H1 (cell line): ENCODE data around the gene RTN4. TPM values are rescaled to one million over a fixed set of nuclear protein-coding genes. Genes with fewer than 3 reads are reported as not detected.

Experiments used
- CTCF ChIA-PET: fragments of 300-600 bp; sonication (Branson Sonifier 250); formaldehyde crosslinking; loops from one replicate; lab custom pipeline; 2021; ENCODE audit not compliant: partially characterized antibody; lab: Charles Lee
- POLR2A ChIA-PET: fragments of 300-600 bp; sonication (Branson Sonifier 250); formaldehyde crosslinking; loops from one replicate; lab custom pipeline; 2021; ENCODE audit warnings: inconsistent platforms; ENCODE audit not compliant: partially characterized antibody; lab: Charles Lee
- DNase-seq, 2 experiments: peaks; one replicate each; pipeline versions ENCODE4 v3.0.0 to v3.0.0-alpha.2; 2010 to 2022; ENCODE audit warnings: low spot score in 2 of 2, low read depth in 1 of 2, mixed read lengths in 1 of 2
- FAIRE-seq: peaks from 2 replicates; lab custom pipeline; 2011; peaks lifted over from hg19 to GRCh38; lab: Jason Lieb, UNC
- H2AFZ ChIP-seq: 2 replicates; pipeline ENCODE4 v1.8.1; 2012; ENCODE audit warnings: low read length, inconsistent platforms
- H2AK5ac ChIP-seq: 2 replicates; pipeline ENCODE4 v1.6.1; 2013; ENCODE audit warnings: low read depth, low read length
- H2BK120ac ChIP-seq: replicated peaks from 2 replicates; pipeline ENCODE3; 2013; ENCODE audit warnings: low read depth, low read length, inconsistent platforms
- H2BK12ac ChIP-seq: 2 replicates; pipeline ENCODE4 v1.6.1; 2013; ENCODE audit warnings: low read depth, low read length
- H2BK15ac ChIP-seq: 2 replicates; pipeline ENCODE4 v1.6.1; 2013; ENCODE audit warnings: low read length
- H2BK20ac ChIP-seq: 2 replicates; pipeline ENCODE4 v1.6.1; 2013; ENCODE audit warnings: low read length
- H2BK5ac ChIP-seq: 2 replicates; pipeline ENCODE4 v1.6.1; 2013; ENCODE audit warnings: low read depth, low read length
- H3K14ac ChIP-seq: 2 replicates; pipeline ENCODE4 v1.6.1; 2013; ENCODE audit warnings: inconsistent platforms; ENCODE audit not compliant: insufficient read length
- H3K18ac ChIP-seq: 2 replicates; pipeline ENCODE4 v1.6.1; 2013; ENCODE audit warnings: low read length; ENCODE audit errors: extremely low read depth
- H3K23ac ChIP-seq: 2 replicates; pipeline ENCODE4 v1.6.1; 2013; ENCODE audit warnings: inconsistent platforms; ENCODE audit not compliant: insufficient read length
- H3K23me2 ChIP-seq: 2 replicates; pipeline ENCODE4 v1.6.1; 2013; ENCODE audit warnings: low read depth, low read length
- H3K27ac ChIP-seq: 2 replicates; pipeline ENCODE4 v1.6.1; 2011; ENCODE audit warnings: low read depth, low read length, inconsistent platforms
- H3K27me3 ChIP-seq, 4 experiments: replicated peaks in 1 of 4; 1 replicate in 1 of 4; 2 replicates in 3 of 4; pipeline versions ENCODE4 v1.6.1 to v1.8.1; 2011 to 2013; ENCODE audit warnings: low read length in 3 of 4, mild to moderate bottlenecking in 3 of 4, inconsistent platforms in 2 of 4, mixed read lengths in 2 of 4, moderate library complexity in 1 of 4; ENCODE audit not compliant: control insufficient read depth in 3 of 4, insufficient read depth in 3 of 4; ENCODE audit errors: extremely low read depth in 1 of 4
- H3K36me3 ChIP-seq, 4 experiments: 2 replicates each; pipeline versions ENCODE4 v1.6.1 to v1.8.1; 2011 to 2013; ENCODE audit warnings: mild to moderate bottlenecking in 4 of 4, low read length in 3 of 4, moderate library complexity in 2 of 4, control low read depth in 1 of 4, inconsistent platforms in 1 of 4; ENCODE audit not compliant: insufficient read depth in 4 of 4, control insufficient read depth in 2 of 4
- H3K4ac ChIP-seq: replicated peaks from 2 replicates; pipeline ENCODE3; 2013; ENCODE audit warnings: low read length, low read depth, mixed read lengths, inconsistent platforms; ENCODE audit not compliant: insufficient read length
- H3K4me1 ChIP-seq, 4 experiments: replicated peaks in 1 of 4; 1 replicate in 1 of 4; 2 replicates in 3 of 4; pipeline versions ENCODE4 v1.6.1 to v1.8.1; 2011 to 2013; ENCODE audit warnings: low read length in 3 of 4, inconsistent platforms in 2 of 4, mixed read lengths in 1 of 4; ENCODE audit not compliant: insufficient read depth in 4 of 4, control insufficient read depth in 3 of 4
- H3K4me2 ChIP-seq, 2 experiments: 2 replicates each; pipeline versions ENCODE4 v1.6.1 to v1.8.1; 2011 to 2013; ENCODE audit warnings: low read depth in 2 of 2, low read length in 2 of 2, control low read depth in 1 of 2, inconsistent platforms in 1 of 2, mild to moderate bottlenecking in 1 of 2; ENCODE audit not compliant: insufficient read depth in 1 of 2
- H3K4me3 ChIP-seq, 4 experiments: fragments of 200-600, 300-600 bp in 1 of 4; sonication (generic), shearing (Covaris generic), sonication (Bioruptor Twin) in 1 of 4; 2 replicates each; pipeline versions ENCODE4 v1.5.1 to v1.8.1; 2011 to 2016; ENCODE audit warnings: low read length in 4 of 4, low read depth in 3 of 4, control low read depth in 2 of 4, inconsistent platforms in 2 of 4, mild to moderate bottlenecking in 2 of 4, mixed read lengths in 1 of 4, moderate library complexity in 1 of 4; ENCODE audit not compliant: insufficient read depth in 2 of 4; ENCODE audit errors: extremely low read depth in 1 of 4
- H3K56ac ChIP-seq: replicated peaks from 2 replicates; pipeline ENCODE3; 2013; ENCODE audit warnings: low read depth, mild to moderate bottlenecking, mixed read lengths, low read length, inconsistent platforms; ENCODE audit not compliant: insufficient read length
- H3K79me1 ChIP-seq: 2 replicates; pipeline ENCODE4 v1.6.1; 2013; ENCODE audit warnings: low read depth, low read length, control low read depth
- H3K79me2 ChIP-seq, 2 experiments: 2 replicates each; pipeline versions ENCODE4 v1.6.1 to v1.8.1; 2012 to 2013; ENCODE audit warnings: low read length in 2 of 2, mild to moderate bottlenecking in 2 of 2, inconsistent platforms in 1 of 2; ENCODE audit not compliant: insufficient read depth in 2 of 2, control insufficient read depth in 1 of 2
- H3K9ac ChIP-seq, 4 experiments: replicated peaks in 1 of 4; 1 replicate in 1 of 4; 2 replicates in 3 of 4; pipeline versions ENCODE4 v1.6.1 to v1.8.1; 2011 to 2013; ENCODE audit warnings: low read depth in 3 of 4, low read length in 3 of 4, control low read depth in 2 of 4, mild to moderate bottlenecking in 2 of 4, moderate library complexity in 2 of 4, inconsistent platforms in 1 of 4; ENCODE audit errors: extremely low read depth in 1 of 4
- H3K9me3 ChIP-seq, 2 experiments: 2 replicates each; pipeline versions ENCODE4 v1.6.1 to v1.8.1; 2012 to 2013; ENCODE audit warnings: mild to moderate bottlenecking in 2 of 2, moderate library complexity in 2 of 2, control low read depth in 1 of 2, inconsistent platforms in 1 of 2, low read depth in 1 of 2, low read length in 1 of 2, mixed read lengths in 1 of 2; ENCODE audit not compliant: insufficient read depth in 2 of 2
- H4K20me1 ChIP-seq, 2 experiments: replicated peaks in 1 of 2; 2 replicates each; pipeline versions ENCODE3 to v1.8.1; 2011 to 2013; ENCODE audit warnings: inconsistent platforms in 2 of 2, low read length in 2 of 2, mild to moderate bottlenecking in 1 of 2; ENCODE audit not compliant: insufficient read depth in 2 of 2, control insufficient read depth in 1 of 2
- H4K5ac ChIP-seq: 2 replicates; pipeline ENCODE4 v1.6.1; 2013; ENCODE audit warnings: low read length, low read depth, mixed read lengths, inconsistent platforms; ENCODE audit not compliant: insufficient read length
- H4K8ac ChIP-seq: 2 replicates; pipeline ENCODE4 v1.8.0; 2013; ENCODE audit warnings: mild to moderate bottlenecking, moderate library complexity, low read length, inconsistent platforms; ENCODE audit not compliant: insufficient read depth; ENCODE audit errors: extremely low read depth
- H4K91ac ChIP-seq: replicated peaks from 2 replicates; pipeline ENCODE3; 2013; ENCODE audit warnings: low read length, mixed read lengths, inconsistent platforms; ENCODE audit not compliant: insufficient read length
- JUN ChIP-seq: IDR thresholded peaks from 2 replicates; pipeline ENCODE4 v1.6.1; 2011; ENCODE audit warnings: low read depth, mild to moderate bottlenecking, improper control_type of control experiment, low read length
- WGBS, 2 experiments: shearing (Covaris generic) in 1 of 2; methylation state at CpG; one replicate each; pipeline versions ENCODE4 v1.1.6 to v1.1.7; 2013 to 2015; ENCODE audit warnings: low lambda C conversion rate in 2 of 2, mixed read lengths in 2 of 2, inconsistent platforms in 1 of 2, low coverage in 1 of 2, missing lambda C conversion rate in 1 of 2; ENCODE audit not compliant: insufficient replicate concordance in 2 of 2, insufficient coverage in 1 of 2, insufficient read length in 1 of 2; ENCODE audit errors: extremely low coverage in 1 of 2, missing lambda C conversion rate in 1 of 2; 5-methylcytosine and 5-hydroxymethylcytosine counted together
- polyA plus RNA-seq, 7 experiments: library from polyadenylated mRNA; depleted of rRNA in 3 of 7; stranded (reverse) in 5 of 7; unstranded in 2 of 7; fragments of >200 nt in 5 of 7; fragments of 200-250 nt in 2 of 7; gene quantifications; 1 replicate in 5 of 7; 2 replicates in 1 of 7; 4 replicates in 1 of 7; pipeline versions ENCODE4 v1.2.1 to v1.2.3, GENCODE V29; 2011 to 2013; ENCODE audit warnings: missing spikeins in 2 of 7, mixed read lengths in 2 of 7
- total RNA-seq: library from RNA; stranded (reverse); fragmentation: NEBNext Ultra II Directional; extraction: Animal tissue kit (Norgen Biotek cat#: 25700); gene quantifications from 2 replicates; pipeline ENCODE4 v1.2.1, GENCODE V29; 2021

RTN4 gene
- total and polyA plus RNA-seq, 2 of the 8 experiments (the other 6 are each of a cell fraction or from before 2014, with no cell fraction given): 179 to 242 TPM

- Histone ChIP-seq H2BK20ac (no peak overlapping the region), H3K9me3 (no peaks in the 10 kb centered on the region; a peak in 1 of 4 replicates), H3K27ac (no peak overlapping the region), H3K56ac (no peak overlapping the region), H2BK120ac (no peak overlapping the region), H3K79me2 (no peaks in the 10 kb centered on the region), H3K4ac (no peak overlapping the region), H3K4me3 (no peak overlapping the region), H3K36me3 (no peaks in the 10 kb centered on the region), H4K8ac (no peak overlapping the region), H3K79me1 (no peaks in the 10 kb centered on the region), H3K14ac (no peak overlapping the region), H3K23ac (no peak overlapping the region), H2BK15ac (no peak overlapping the region), H3K18ac (no peak overlapping the region), H4K91ac (no peak overlapping the region), H4K5ac (no peak overlapping the region), H4K20me1 (no peaks in the 10 kb centered on the region), H3K27me3 (no peaks in the 10 kb centered on the region), H2AFZ (no peak overlapping the region), H3K4me1 (no peaks in the 10 kb centered on the region), H2BK12ac (no peak overlapping the region), H3K23me2 (no peaks in the 10 kb centered on the region), H3K4me2 (no peak overlapping the region), H3K9ac (no peak overlapping the region), H2BK5ac (no peak overlapping the region), H2AK5ac (no peak overlapping the region)
- FAIRE-seq: no peak
- 88% methylated on average over 4 of the region's 4 CpGs; no CpG with 5 or more reads in 1 of the 2 experiments for WGBS, 2 experiments
- no peak for DNase-seq
- TF ChIP-seq JUN: no peak
- ChIA-PET CTCF (interaction anchor here (0.7 kb wide), 1 partner anchor 45 kb away, joined by 3 read pairs; no protein-coding TSS in a partner anchor), POLR2A (no interaction called here)
Measured at GRCh38 chr2:54935389-54935788, 114.9 kb downstream of the RTN4 start.
